Suppressor macrophage (primary cell): ENCODE results near the gene SEC24B.
"Not testable (repeated sequence)": the region's sequence is repeated elsewhere in the genome, so short reads cannot be mapped to it uniquely, and the experiment has no call there.

Experiments
- DNase-seq, 4 experiments: peaks; one replicate each; pipeline ENCODE4 v3.0.0-alpha.2; 2020 to 2022

SEC24B gene

GRCh38 chr4:109579997-109580396, 146.4 kb downstream of the SEC24B start:
- not testable (repeated sequence) for DNase-seq

DNA sequence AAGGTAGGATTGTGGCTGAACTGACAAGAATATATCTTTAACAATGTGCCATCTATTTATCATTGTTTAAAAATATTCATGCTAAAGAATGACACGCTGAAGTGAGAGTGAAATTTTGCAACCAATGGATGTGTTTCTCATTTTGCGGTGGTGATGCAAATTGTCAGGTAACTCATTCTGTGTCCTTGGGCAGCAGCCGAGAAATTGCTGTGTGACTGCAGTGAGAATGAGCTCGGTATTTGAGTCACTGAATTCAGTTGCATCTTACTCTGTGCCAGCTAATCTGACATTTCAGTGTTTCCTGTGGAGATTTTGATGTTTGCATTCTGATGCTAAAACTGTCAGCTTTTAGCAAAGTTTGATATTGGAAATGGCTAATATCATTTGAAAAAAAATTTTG, 154.6 kb downstream of the SEC24B start:
- DNase-seq, result no peak

- DNase-seq, result no peak
These were observed 155.5 kb downstream of the SEC24B start for GRCh38 chr4:109589119-109589518.

GRCh38 chr4:109589605-109590004, 156.0 kb downstream of the SEC24B start:
- DNase-seq, result no peak
